NT2/D1 (cell line): ENCODE measurements around the gene SLC9A9.
"Not testable (repeated sequence)": the region's sequence is repeated elsewhere in the genome, so short reads cannot be mapped to it uniquely, and the experiment has no call there.

Experiments used
- DNase-seq: peaks from one replicate; pipeline ENCODE4 v3.0.0-alpha.2; 2011; ENCODE audit warnings: low read depth, low spot score
- H3K27me3 ChIP-seq: 2 replicates; pipeline ENCODE4 v1.6.0; 2011; ENCODE audit warnings: mild to moderate bottlenecking; ENCODE audit not compliant: insufficient read length, insufficient read depth
- H3K36me3 ChIP-seq: 2 replicates; pipeline ENCODE4 v1.6.1; 2011; ENCODE audit warnings: mild to moderate bottlenecking, low read length, mixed read lengths; ENCODE audit not compliant: insufficient read depth, insufficient read length
- H3K4me1 ChIP-seq: 2 replicates; pipeline ENCODE4 v1.5.1; 2011; ENCODE audit not compliant: insufficient read depth, insufficient read length
- H3K4me3 ChIP-seq: 2 replicates; pipeline ENCODE4 v1.5.1; 2011; ENCODE audit warnings: low read depth; ENCODE audit not compliant: insufficient read length
- H3K9ac ChIP-seq: 2 replicates; pipeline ENCODE4 v1.6.0; 2011; ENCODE audit warnings: low read depth; ENCODE audit not compliant: insufficient read length
- H3K9me3 ChIP-seq: 2 replicates; pipeline ENCODE4 v1.5.1; 2011; ENCODE audit warnings: mild to moderate bottlenecking, low read length; ENCODE audit not compliant: insufficient read depth
- SUZ12 ChIP-seq: IDR thresholded peaks from 2 replicates; pipeline ENCODE4 v1.6.1; 2011; ENCODE audit not compliant: insufficient read length, insufficient read depth; ENCODE audit errors: extremely low read depth
- YY1 ChIP-seq: IDR thresholded peaks from 2 replicates; pipeline ENCODE4 v1.6.1; 2011; ENCODE audit not compliant: insufficient read length, insufficient read depth
- ZNF274 ChIP-seq: IDR thresholded peaks from 2 replicates; pipeline ENCODE4 v1.6.1; 2011; ENCODE audit warnings: mild to moderate bottlenecking, low read depth, low read length

The SLC9A9 gene

GRCh38 chr3:143525408-143525807, 322.9 kb downstream of the SLC9A9 start:
- Histone ChIP-seq H3K27me3 (no peaks in the 10 kb centered on the region), H3K4me1 (no peaks in the 10 kb centered on the region), H3K9me3 (no peaks in the 10 kb centered on the region), H3K9ac (no peak overlapping the region), H3K4me3 (no peak overlapping the region), H3K36me3 (no peaks in the 10 kb centered on the region)
- TF ChIP-seq YY1 = no peak
- TF ChIP-seq ZNF274 = no peak
- TF ChIP-seq SUZ12 = no peak
- no peak for DNase-seq

DNA sequence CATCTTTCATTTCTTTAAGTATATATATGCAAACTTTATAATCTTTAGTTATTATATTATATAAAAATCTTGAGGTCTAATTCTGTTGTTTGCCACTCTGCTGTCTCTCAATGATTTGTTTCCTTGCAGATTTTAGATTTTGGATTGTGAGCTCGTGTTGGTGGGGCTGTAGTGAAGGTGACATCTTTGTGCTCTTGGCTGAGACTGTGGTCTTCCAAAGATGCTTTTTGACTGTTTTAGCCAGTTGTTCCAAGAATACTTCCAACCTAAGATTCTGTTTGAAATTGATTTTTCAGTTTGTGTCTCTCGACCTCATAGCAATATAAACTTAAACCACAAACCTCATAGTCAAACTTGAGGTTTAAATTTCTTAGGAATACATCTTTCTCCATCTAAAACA, 326.5 kb downstream of the SLC9A9 start:
- DNase-seq = no peak
- Histone ChIP-seq H3K27me3 (no peaks in the 10 kb centered on the region), H3K9ac (no peak overlapping the region), H3K9me3 (no peaks in the 10 kb centered on the region; the same call in 1 of the 2 replicates), H3K36me3 (no peaks in the 10 kb centered on the region), H3K4me3 (no peak overlapping the region), H3K4me1 (no peaks in the 10 kb centered on the region)
- no peak for TF ChIP-seq YY1
- TF ChIP-seq ZNF274 = no peak
- TF ChIP-seq SUZ12 = no peak

DNA sequence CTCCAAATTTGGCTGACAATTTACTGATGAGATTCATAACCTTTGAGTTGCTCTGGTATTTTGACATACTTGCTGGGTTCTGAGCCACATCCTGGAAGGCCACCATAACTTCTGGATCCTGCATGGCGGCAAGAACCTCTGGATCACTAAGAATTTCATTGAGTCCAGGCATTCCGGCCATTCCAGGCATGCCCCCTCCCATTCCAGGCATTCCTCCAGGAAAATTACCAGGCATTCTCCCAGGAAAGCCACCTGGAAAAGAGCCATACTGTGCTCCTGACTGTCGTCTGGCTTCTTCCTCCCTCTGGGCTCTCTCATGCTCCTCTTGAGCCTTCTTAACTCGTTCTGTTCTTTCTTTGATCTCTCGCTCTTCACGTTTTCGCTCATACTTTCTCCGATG, 331.1 kb downstream of the SLC9A9 start:
- H3K9ac ChIP-seq, H3K4me1 ChIP-seq, H3K4me3 ChIP-seq, H3K27me3 ChIP-seq, H3K36me3 ChIP-seq, H3K9me3 ChIP-seq: not testable (repeated sequence)
- DNase-seq = peak; percentile 6

GRCh38 chr3:143514874-143515273, 333.4 kb downstream of the SLC9A9 start:
- Histone ChIP-seq H3K9ac (no peak overlapping the region), H3K4me1 (no peaks in the 10 kb centered on the region), H3K4me3 (no peak overlapping the region), H3K36me3 (no peaks in the 10 kb centered on the region), H3K9me3 (no peaks in the 10 kb centered on the region; the same call in 1 of the 2 replicates), H3K27me3 (no peaks in the 10 kb centered on the region)
- TF ChIP-seq SUZ12 = no peak
- no peak for TF ChIP-seq ZNF274
- TF ChIP-seq YY1 = no peak
- no peak for DNase-seq

DNA sequence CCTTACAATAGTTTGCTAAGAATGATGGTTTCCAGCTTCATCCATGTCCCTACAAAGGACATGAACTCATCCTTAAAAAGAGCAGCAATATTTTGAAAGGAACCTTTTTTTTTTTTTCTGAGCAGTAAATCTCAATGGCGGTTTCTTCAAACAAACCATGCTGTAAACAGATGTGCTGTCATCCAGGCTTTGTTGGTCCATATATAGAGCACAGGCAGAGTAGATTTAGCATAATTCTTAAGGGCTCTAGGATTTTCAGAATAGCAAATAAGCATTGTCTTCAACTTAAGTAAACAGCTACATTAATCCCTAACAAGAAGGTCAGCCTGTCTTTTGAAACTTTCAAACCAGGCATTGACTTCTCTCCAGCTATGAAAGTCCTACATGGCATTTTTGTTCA, 334.2 kb downstream of the SLC9A9 start:
- Histone ChIP-seq H3K36me3 (no peaks in the 10 kb centered on the region), H3K27me3 (no peaks in the 10 kb centered on the region), H3K4me1 (no peaks in the 10 kb centered on the region), H3K9ac (no peak overlapping the region), H3K9me3 (no peaks in the 10 kb centered on the region; the same call in 1 of the 2 replicates), H3K4me3 (no peak overlapping the region)
- TF ChIP-seq ZNF274 = no peak
- no peak for TF ChIP-seq SUZ12
- TF ChIP-seq YY1 = no peak
- no peak for DNase-seq

- Histone ChIP-seq H3K9ac (no peak overlapping the region), H3K4me1 (no peaks in the 10 kb centered on the region), H3K4me3 (no peak overlapping the region), H3K9me3 (no peaks in the 10 kb centered on the region; the same call in 1 of the 2 replicates), H3K27me3 (no peaks in the 10 kb centered on the region), H3K36me3 (no peaks in the 10 kb centered on the region)
- DNase-seq = no peak
- TF ChIP-seq SUZ12 (no peak), YY1 (no peak), ZNF274 (no peak)
These were observed 336.9 kb downstream of the SLC9A9 start for GRCh38 chr3:143511174-143511879.

DNA sequence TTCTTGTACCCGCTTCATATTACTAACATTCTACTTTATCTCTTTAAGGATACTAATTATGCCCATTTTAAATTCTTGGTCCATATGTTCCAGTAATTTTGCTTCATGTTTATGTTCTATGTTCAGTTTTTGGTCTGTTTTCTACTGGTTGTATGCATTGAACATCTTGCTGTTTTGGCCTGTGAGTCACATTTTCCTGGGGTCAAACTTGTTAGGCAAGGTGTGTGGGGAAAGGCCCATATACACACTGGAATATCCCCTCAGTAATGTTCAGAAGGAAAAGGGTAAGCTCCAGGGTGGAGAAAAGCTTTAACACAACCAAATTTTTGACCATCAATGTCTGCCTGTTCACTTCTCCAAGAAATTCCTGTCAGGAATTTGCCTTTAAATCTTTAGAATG, 337.7 kb downstream of the SLC9A9 start:
- Histone ChIP-seq H3K36me3 (no peaks in the 10 kb centered on the region), H3K4me1 (no peaks in the 10 kb centered on the region), H3K9me3 (no peaks in the 10 kb centered on the region), H3K4me3 (no peak overlapping the region), H3K27me3 (no peaks in the 10 kb centered on the region), H3K9ac (no peak overlapping the region)
- no peak for DNase-seq
- no peak for TF ChIP-seq SUZ12
- no peak for TF ChIP-seq YY1
- TF ChIP-seq ZNF274 = no peak
